Tibial nerve (tissue), 4 donors: ENCODE results near the gene RALGAPB.
A peak's percentile ranks its signal among the peaks of the same experiment; 100 is the strongest.

Experiments
- CTCF ChIP-seq, 5 experiments: fragments of 200-600 bp in 3 of 5; fragments of 450-650 bp in 2 of 5; sonication (generic) in 3 of 5; IDR thresholded peaks; one replicate each; pipeline ENCODE4 v1.5.1; 2016 to 2019; ENCODE audit warnings: antibody characterized with exemption in 5 of 5, mild to moderate bottlenecking in 3 of 5, moderate library complexity in 2 of 5
- EP300 ChIP-seq, 2 donors: sonication (generic); formaldehyde crosslinking; IDR thresholded peaks; one replicate each; pipeline ENCODE4 v1.6.1; 2017; ENCODE audit warnings: antibody characterized with exemption in 2 of 2, mild to moderate bottlenecking in 1 of 2
- POLR2A ChIP-seq, 2 donors: fragments of 450-650 bp; IDR thresholded peaks; one replicate each; pipeline ENCODE4 v1.6.1; 2017; ENCODE audit warnings: antibody characterized with exemption in 2 of 2, mild to moderate bottlenecking in 2 of 2, moderate library complexity in 2 of 2

GRCh38 chr20:38446441-38447209 lies 26.0 kb upstream of the RALGAPB start:
- TF ChIP-seq CTCF (IDR thresholded peaks at IDR 0.05), result peak; percentile 91 to 98 (median 94)
- TF ChIP-seq POLR2A (IDR thresholded peaks at IDR 0.05), result peak; percentile 57 to 66
- peak; percentile 58 to 93 for TF ChIP-seq EP300 (IDR thresholded peaks at IDR 0.05)
